HG03103 (cell line): ENCODE results near the gene DAG1.

Experiments used
- ATAC-seq: cut with Tn5 transposase; IDR thresholded peaks from one replicate; pipeline ENCODE4 v1.9.1; 2021; ENCODE audit warnings: low read depth; ENCODE audit not compliant: unreplicated experiment

Gene DAG1

DNA sequence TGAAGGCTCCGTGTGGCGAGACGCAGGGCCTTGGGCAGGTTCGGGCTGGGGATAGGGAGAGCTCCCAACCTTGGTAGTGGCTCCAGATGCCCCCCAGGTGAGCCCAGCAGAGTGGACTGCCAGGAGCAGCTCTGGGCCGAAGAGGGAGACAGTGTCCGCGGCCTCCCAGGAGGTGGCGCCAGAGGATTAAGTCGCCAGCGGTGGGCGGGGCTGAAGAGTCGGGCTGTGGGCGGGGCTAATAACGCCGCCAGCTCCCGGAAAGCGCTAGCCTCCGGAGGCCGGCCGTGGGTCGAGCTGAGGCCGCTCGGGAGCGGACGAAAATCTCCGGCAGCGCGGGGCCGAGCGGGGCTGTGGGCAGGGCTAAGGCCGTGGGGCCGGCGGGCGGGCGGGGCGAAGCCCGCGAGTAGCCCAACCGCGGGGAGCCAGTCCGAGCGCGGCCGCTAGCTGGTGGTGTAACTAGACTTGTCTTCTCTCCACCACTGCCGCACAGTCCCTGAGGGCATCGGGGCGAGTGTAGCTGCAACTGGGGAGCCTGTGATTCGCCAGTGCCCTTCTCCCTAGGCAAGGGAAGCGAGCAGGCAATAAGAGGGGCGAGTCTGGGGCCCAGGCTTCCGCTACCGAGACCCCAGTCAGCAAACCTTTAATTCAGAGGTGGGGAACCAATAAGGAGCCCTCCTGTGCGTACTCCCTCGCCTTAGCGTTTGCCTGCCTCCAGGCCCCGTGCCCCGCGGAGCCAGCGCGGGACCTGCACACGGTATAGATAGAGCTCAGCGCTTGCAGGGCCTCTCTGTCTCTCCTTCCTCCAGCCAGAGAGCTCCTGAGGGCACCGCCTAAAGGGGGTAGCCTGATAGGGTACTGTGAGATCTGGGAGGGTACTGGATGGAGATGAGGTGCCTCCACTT, 69.8 kb downstream of the DAG1 start:
- peak; percentile 80 for ATAC-seq

DNA sequence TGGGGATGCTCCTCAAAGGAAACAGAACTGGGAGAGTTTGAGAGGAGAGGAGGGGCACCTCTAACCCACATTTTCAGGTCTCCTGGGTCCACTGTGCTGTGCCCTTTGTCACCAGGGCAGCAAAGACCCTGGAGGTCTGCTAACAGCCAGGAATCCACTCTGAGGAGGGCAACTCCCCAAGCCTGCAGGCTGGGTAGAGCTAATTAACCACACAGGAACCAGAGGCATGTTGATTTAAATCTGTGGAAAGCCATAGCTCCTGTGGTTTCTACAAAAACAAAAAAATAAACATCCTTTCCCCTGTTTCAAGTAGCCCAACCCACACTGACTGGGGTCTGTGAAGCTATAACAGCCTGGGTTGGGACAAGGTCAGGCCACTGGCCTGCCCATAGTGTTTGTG, 82.0 kb downstream of the DAG1 start:
- ATAC-seq: no peak

DNA sequence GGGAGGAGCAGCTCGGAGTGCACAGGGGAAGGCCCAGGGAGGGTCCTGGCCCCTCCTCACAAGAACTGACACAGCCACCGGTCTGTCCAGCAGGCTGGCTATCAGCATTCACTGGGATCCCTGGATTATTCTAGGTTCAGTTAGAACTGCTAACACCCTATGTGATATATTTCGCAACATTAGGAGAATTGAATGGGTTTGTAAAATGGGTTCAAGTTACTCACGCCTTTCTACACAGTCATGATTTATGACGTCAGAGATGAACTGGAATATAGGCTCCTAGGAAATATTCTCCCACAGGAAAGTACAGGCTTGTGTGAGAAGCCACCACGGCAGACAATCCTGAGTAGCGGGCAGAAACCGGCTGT, 83.2 kb downstream of the DAG1 start:
- no peak for ATAC-seq

DNA sequence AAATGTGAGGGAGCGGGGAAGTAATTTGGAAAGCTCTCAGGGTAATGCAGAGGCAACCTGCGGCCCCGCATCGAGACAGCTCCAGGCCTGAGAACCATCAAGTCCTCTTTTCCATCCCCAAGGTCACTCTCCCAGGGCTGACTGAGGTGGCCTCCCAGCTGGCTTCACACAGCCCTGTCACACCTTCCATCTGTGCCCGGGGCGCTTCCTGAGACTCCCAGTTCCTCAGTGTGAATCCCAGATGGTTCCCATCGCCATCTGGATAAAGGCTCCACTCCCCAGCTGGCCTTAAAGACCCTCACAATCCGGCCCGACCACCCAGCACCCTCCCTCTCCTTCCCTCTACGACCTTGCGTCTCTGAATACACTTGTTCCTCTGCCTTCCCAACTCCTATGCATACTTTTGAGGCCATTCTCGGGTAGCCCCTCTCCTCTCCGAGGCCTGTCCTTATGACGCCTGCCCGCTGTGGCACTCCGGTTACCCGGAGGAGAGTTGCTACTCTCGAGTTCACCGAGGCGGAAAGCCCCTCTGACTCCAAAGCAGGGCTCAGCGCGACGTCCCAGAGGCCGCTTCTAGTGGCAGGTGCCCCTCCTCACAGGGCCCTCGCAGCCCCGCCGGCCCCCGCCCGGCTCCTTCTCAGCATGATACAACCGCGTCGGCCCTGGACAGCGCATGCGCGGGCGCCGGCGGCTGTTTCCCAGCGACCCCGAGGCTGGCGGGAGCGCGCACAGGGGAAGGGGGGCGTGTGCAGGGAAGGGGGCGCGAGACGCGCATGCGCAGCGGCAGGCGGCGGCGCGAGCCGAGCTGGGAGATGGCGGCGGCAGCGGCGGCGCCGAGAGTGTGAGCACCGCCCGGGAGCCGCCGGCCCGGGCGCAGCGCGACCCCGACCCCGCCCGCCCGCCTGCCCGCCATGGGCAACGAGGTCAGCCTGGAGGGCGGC, 83.9 kb downstream of the DAG1 start, which contains the start of gene BSN:
TSS of gene BSN (plus strand) at position 786 of the 941 bp plus-strand sequence. CDS start at position 912, 126 bp downstream.
- peak; percentile 76 for ATAC-seq

DNA sequence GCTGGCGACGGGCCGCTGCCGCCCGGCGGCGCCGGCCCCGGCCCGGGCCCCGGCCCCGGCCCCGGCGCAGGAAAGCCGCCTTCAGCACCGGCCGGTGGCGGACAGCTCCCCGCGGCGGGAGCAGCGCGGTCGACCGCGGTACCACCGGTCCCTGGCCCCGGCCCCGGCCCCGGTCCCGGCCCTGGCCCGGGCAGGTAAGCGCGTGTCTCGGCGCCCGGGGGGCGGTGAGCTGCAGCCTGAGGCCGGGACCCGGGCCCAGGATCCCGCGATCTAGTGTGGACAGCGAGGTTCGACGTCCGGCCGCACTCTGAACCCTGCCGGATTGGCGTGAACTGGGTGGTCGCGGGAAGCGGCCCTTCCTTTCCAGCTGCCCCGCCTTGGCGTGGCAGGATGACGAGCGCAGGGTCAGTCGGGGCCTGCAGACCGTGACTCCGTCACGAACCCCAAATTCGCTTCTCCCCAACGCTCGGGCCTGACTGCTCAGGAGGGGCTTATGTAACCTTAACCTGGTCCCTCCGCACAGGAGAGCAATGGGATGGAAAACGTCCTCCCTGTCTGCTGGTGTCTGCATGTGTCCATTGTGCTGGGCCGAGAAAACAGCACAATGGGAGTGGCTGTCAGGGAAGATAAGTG, 84.7 kb downstream of the DAG1 start:
- peak; percentile 47 for ATAC-seq

DNA sequence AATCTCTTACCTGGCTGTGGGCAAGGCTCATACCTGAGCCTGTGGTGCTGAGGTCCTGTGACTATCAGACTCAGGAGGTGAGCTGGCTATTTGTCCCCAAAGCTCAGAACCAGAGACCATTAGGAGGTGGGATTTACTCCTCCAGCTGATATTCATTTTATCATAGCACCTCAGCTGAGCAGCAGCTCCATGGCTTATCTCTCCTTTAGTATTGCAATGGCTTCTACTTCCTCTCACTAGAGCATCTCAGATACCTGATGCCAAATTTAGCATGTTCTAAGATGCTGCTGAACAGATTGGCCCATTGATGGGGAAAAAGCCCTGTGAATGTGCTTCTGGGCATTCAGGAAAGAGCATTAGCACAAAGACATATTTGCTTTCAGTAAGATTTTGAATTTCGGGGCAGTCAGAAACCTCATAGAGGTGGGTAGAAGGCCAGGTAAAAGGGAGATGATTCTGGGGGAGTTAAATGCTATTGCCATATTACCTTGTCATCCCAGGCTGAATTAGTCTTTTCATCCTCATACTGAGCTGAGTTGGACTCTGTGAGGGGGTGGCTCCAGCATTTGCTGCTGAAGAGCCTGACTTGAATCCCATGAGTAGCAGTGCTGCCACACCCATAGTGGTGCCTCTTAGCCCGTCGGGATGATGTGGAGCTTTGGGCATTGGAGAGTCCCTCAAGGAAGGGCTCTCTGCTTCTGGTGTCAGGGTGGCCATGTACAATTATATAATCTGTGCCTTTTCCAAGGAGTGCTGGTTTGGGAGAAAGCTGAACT, 86.6 kb downstream of the DAG1 start:
- ATAC-seq: no peak

DNA sequence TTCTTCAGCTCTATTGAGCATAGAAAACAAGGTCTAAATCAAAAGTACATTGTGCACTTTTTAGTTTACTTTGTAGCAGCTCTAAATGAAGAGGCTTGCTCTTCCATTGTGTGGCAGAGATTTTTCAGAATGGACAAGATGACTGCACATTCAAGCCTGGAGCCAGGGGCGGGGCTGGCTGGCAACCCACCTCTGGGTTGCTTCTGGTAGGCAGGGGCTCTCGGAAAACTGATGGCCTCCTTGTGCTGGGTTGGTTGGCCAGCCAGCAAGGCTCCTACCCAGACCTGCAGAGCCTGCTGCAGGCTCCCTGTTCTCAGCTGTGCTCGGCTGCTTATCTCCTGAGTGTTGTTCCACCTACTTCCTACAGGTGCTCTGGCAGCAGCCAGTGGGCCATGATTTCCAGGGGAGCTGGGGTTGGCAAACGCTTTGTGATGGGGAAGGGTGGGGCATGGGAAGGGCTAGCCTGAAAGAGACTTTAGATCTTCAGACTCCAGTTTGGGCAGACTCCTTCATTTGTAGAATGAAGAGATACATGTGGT, 93.0 kb downstream of the DAG1 start:
- ATAC-seq: no peak

DNA sequence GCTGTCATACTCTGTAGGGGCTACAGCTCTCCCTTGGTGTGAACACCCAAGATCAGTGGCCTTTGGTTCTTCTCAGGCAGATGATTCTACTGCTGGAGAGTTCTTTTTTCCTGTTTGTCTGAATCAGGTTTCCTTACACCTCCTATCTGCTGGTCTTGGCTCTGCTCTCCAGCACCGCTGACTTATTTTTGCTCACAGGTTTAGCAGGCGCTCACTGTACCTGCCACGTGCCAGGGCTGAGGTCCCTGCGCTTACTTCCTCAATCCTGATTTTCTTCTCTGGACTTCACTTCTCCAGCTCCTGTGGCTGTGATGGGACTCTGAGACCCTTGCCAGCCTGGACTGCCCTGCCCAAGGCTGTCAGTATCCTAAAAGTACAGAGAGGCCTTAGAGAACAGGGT, 93.7 kb downstream of the DAG1 start:
- no peak for ATAC-seq

DNA sequence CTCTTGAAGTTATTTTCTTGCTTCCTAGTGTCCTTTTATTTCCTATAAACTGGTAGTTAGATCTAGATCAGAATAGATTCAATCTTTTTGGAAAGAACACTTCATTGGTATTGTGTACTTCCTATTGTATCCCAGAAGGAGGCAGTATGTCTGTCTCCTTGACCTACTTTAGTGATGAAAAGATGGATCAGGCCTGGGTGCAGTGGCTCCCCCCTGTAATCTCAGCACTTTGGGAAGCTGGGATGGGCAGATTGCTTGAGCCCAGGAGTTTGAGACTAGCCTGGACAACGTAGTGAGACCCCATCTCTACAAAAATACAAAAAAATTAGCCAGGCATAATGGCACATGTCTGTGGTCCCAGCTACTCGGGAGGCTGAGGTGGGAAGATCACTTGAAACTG, 96.2 kb downstream of the DAG1 start:
- no peak for ATAC-seq

DNA sequence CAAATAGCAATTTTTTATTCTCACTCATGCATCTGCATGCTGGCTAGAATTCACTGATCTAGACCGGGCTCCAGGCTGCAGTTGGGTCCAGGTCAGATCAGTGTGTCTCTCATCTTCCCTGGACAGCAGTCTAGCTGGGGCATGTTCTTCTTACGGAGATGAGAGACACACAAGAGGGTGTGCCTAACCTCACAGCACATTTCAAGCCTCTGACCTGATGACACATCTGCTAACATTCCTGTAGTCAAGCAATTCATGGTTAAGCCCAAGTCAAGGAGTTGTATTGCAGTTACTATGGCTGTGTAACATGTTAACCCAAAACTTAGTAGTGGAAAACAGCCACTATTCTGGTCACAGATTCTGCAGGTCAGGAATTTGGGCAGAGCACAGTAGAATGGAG, 97.3 kb downstream of the DAG1 start:
- ATAC-seq: no peak

DNA sequence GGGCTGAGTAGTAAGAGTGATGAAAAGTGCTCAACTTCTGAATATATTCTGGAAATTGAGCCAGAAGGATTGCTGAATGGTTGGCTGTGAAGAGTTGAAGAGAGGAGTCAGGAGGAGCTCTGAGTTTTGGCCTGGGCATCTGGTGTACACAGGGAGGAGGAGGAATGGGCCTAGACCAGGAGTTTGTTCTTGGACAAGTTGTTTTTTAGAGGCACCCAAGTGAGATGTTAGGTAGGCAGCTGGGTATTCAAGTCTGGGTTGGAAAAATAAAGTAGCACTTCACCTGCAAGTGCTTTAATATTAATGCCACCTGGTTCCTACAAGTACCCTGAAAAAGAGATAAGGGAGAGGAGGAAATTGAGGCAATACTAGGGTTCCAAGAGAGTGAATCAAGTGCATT, 98.9 kb downstream of the DAG1 start:
- ATAC-seq: no peak

DNA sequence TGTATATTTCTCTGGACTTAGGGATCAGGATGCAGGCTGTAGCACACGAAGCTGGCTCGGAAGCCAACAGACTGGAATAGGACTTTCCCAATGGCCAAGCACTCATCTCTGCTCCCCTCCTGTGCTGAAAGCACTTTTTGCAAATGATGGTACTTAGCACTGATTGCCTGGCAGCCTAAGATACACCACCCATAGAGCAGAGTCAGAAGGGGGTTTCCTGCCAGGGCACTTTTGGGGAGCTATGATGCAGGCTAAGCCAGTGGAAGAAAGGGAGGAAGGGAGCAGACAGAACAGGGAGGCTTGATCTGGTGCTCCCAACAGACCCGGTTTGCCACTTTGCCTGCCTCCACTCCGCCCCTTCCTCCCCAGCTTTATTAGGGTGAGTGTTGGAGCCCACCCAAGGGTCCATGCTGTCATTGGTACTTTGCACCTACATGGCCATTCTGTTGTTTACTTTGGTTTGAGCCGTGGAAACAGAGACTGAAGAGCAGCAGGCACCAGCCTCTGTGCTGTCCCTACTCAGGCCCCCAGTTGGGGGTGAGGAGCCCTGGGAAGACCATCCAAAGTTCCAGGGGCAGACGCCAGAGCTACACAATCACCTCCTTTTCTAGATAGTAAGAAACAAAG, 100.1 kb downstream of the DAG1 start:
- no peak for ATAC-seq

DNA sequence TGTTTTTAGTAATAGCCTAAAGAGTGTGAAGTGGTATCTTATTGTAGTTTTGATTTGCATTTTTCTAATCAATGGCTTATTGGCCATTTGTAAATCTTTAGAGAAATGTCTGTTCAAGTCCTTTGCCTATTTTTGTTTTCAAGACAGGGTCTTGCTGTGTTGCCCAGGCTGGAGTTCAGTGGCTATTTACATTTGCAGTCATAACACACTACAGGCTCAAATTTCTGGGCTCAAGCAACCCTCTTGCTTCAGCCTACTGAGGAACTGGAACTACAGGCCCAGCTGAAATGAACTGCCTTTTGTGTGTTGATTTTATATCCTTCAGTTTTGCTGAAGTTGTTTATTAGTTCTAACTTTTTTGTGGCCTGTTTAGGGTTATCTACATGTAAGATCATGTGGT, 112.1 kb downstream of the DAG1 start:
- no peak for ATAC-seq
